GM12891 (cell line): ENCODE measurements around the gene RPP40.
"Not testable (repeated sequence)": the region's sequence is repeated elsewhere in the genome, so short reads cannot be mapped to it uniquely, and the experiment has no call there.

Source experiments
- DNase-seq: peaks from one replicate; pipeline ENCODE4 v3.0.0; 2011; ENCODE audit warnings: low spot score; ENCODE audit not compliant: insufficient read length
- FAIRE-seq: peaks from 2 replicates; lab custom pipeline; 2011; peaks lifted over from hg19 to GRCh38; lab: Jason Lieb, UNC
- PAX5 ChIP-seq: IDR thresholded peaks from 2 replicates; pipeline ENCODE4 v1.6.1; 2011; ENCODE audit warnings: low read length, moderate library complexity, mild to moderate bottlenecking; ENCODE audit not compliant: insufficient read depth, severe bottlenecking
- POLR2A ChIP-seq: IDR thresholded peaks from 2 replicates; pipeline ENCODE4 v1.6.1; 2011; ENCODE audit warnings: low read depth, low read length, control low read depth
- POLR2AphosphoS5 ChIP-seq: IDR thresholded peaks from 2 replicates; pipeline ENCODE4 v1.6.1; 2011; ENCODE audit warnings: low read depth, low read length, control low read depth
- POU2F2 ChIP-seq: IDR thresholded peaks from 2 replicates; pipeline ENCODE4 v1.6.1; 2011; ENCODE audit warnings: low read depth, mild to moderate bottlenecking, control low read depth, low read length, moderate library complexity
- SPI1 ChIP-seq: IDR thresholded peaks from 2 replicates; pipeline ENCODE4 v1.6.1; 2011; ENCODE audit warnings: low read depth, low read length, control low read depth
- TAF1 ChIP-seq: IDR thresholded peaks from 2 replicates; pipeline ENCODE4 v1.6.1; 2011; ENCODE audit warnings: low read depth, low read length, control low read depth

RPP40 gene

GRCh38 chr6:5025911-5026819 lies 22.3 kb upstream of the RPP40 start:
- TF ChIP-seq PAX5 (no peak), SPI1 (no peak), POLR2A (no peak), TAF1 (no peak)
- no peak for DNase-seq
- no peak for FAIRE-seq

GRCh38 chr6:5023923-5024322 lies 20.1 kb upstream of the RPP40 start:
- DNase-seq (no peak), FAIRE-seq (no peak)
- TF ChIP-seq POU2F2: no peak
- no peak for TF ChIP-seq TAF1
- no peak for TF ChIP-seq POLR2AphosphoS5
- no peak for TF ChIP-seq POLR2A
- no peak for TF ChIP-seq SPI1
- no peak for TF ChIP-seq PAX5

GRCh38 chr6:5020142-5020541 lies 16.3 kb upstream of the RPP40 start:
- DNase-seq: no peak
- no peak for FAIRE-seq
- no peak for TF ChIP-seq POU2F2
- no peak for TF ChIP-seq SPI1
- TF ChIP-seq TAF1: no peak
- TF ChIP-seq POLR2AphosphoS5: no peak
- TF ChIP-seq POLR2A: no peak
- TF ChIP-seq PAX5: no peak

GRCh38 chr6:5014072-5014561 lies 10.3 kb upstream of the RPP40 start:
- DNase-seq (no peak), FAIRE-seq (no peak)
- no peak for TF ChIP-seq POU2F2
- no peak for TF ChIP-seq POLR2A
- TF ChIP-seq PAX5: no peak
- TF ChIP-seq SPI1: no peak
- no peak for TF ChIP-seq TAF1
- no peak for TF ChIP-seq POLR2AphosphoS5

GRCh38 chr6:5012519-5012918 lies 8.7 kb upstream of the RPP40 start:
- TF ChIP-seq TAF1 (no peak), POLR2A (no peak), PAX5 (no peak), SPI1 (no peak), POU2F2 (no peak), POLR2AphosphoS5 (no peak)
- DNase-seq (no peak), FAIRE-seq (no peak)

- no peak for TF ChIP-seq TAF1
- FAIRE-seq: no peak
- DNase-seq: no peak
Observed at GRCh38 chr6:5011346-5011745, 7.5 kb upstream of the RPP40 start.

- DNase-seq: no peak
- FAIRE-seq: no peak
- TF ChIP-seq TAF1 (no peak), POU2F2 (no peak), SPI1 (no peak), PAX5 (no peak), POLR2AphosphoS5 (no peak), POLR2A (no peak)
Observed at GRCh38 chr6:5007531-5007930, 3.7 kb upstream of the RPP40 start.

GRCh38 chr6:5006222-5006621 lies 2.4 kb upstream of the RPP40 start:
- TF ChIP-seq TAF1: no peak
- TF ChIP-seq SPI1: no peak
- no peak for TF ChIP-seq PAX5
- TF ChIP-seq POLR2AphosphoS5: no peak
- TF ChIP-seq POLR2A: no peak
- no peak for TF ChIP-seq POU2F2
- no peak for FAIRE-seq
- no peak for DNase-seq

- not testable (repeated sequence) for DNase-seq, FAIRE-seq
Observed at GRCh38 chr6:5005038-5005433, 1.2 kb upstream of the RPP40 start.

GRCh38 chr6:5004373-5005037 lies 668 bp upstream of the RPP40 start:
- no peak for TF ChIP-seq SPI1
- TF ChIP-seq PAX5: no peak
- TF ChIP-seq POLR2AphosphoS5: no peak
- no peak for TF ChIP-seq TAF1
- no peak for TF ChIP-seq POLR2A
- TF ChIP-seq POU2F2: no peak
- FAIRE-seq (no peak), DNase-seq (no peak)

- FAIRE-seq: no peak
- DNase-seq: no peak
- TF ChIP-seq TAF1 (no peak), SPI1 (no peak), PAX5 (no peak), POLR2AphosphoS5 (no peak)
Observed at GRCh38 chr6:4999586-4999985, 4.3 kb downstream of the RPP40 start.
